Panc1 (cell line): ENCODE data around the gene KCNJ5.

Experiments
- POLR2AphosphoS5 ChIP-seq: IDR thresholded peaks from 2 replicates; pipeline ENCODE4 v1.6.1; 2012; ENCODE audit warnings: mild to moderate bottlenecking, low read depth, low read length, moderate library complexity
- TCF7L2 ChIP-seq: IDR thresholded peaks from 2 replicates; pipeline ENCODE4 v1.6.1; 2011; ENCODE audit warnings: mild to moderate bottlenecking, low read depth, low read length, inconsistent platforms
- TF ChIP-seq, protein P1 (sequence below): fragments of 450-650 bp; IDR thresholded peaks from 2 replicates; pipeline ENCODE4 v1.5.1; 2017; ENCODE audit warnings: mild to moderate bottlenecking
- TF ChIP-seq, protein P2 (sequence below), 2 experiments: IDR thresholded peaks; 2 replicates each; pipeline ENCODE4 v1.6.1; 2011 to 2012; ENCODE audit warnings: low read depth in 2 of 2, control low read depth in 1 of 2, low read length in 1 of 2, mild to moderate bottlenecking in 1 of 2, moderate library complexity in 1 of 2; ENCODE audit not compliant: insufficient read depth in 1 of 2

DNA sequence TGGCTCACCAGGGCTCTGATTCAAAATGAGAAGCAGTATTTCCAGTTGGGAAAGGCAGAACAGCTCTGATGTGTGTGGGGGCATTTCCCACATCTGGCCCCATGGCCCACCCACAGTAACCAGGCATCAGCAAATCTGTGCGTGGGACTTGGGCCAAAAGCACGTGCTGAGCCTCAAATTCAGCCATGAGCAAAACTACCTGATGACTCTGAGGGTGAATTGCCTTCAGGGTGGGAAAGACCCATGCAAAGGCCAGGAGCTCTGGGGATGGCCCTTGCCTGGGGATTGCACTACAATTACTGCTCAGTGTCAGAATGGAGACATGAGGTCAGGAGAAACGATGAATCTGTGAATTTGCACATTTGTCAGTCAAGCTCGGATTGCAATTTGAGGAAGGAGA lies 30.6 kb downstream of the KCNJ5 start:
- TF ChIP-seq POLR2AphosphoS5: no peak
- TF ChIP-seq, protein P1, sequence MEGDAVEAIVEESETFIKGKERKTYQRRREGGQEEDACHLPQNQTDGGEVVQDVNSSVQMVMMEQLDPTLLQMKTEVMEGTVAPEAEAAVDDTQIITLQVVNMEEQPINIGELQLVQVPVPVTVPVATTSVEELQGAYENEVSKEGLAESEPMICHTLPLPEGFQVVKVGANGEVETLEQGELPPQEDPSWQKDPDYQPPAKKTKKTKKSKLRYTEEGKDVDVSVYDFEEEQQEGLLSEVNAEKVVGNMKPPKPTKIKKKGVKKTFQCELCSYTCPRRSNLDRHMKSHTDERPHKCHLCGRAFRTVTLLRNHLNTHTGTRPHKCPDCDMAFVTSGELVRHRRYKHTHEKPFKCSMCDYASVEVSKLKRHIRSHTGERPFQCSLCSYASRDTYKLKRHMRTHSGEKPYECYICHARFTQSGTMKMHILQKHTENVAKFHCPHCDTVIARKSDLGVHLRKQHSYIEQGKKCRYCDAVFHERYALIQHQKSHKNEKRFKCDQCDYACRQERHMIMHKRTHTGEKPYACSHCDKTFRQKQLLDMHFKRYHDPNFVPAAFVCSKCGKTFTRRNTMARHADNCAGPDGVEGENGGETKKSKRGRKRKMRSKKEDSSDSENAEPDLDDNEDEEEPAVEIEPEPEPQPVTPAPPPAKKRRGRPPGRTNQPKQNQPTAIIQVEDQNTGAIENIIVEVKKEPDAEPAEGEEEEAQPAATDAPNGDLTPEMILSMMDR: no peak
- TF ChIP-seq, protein P2, sequence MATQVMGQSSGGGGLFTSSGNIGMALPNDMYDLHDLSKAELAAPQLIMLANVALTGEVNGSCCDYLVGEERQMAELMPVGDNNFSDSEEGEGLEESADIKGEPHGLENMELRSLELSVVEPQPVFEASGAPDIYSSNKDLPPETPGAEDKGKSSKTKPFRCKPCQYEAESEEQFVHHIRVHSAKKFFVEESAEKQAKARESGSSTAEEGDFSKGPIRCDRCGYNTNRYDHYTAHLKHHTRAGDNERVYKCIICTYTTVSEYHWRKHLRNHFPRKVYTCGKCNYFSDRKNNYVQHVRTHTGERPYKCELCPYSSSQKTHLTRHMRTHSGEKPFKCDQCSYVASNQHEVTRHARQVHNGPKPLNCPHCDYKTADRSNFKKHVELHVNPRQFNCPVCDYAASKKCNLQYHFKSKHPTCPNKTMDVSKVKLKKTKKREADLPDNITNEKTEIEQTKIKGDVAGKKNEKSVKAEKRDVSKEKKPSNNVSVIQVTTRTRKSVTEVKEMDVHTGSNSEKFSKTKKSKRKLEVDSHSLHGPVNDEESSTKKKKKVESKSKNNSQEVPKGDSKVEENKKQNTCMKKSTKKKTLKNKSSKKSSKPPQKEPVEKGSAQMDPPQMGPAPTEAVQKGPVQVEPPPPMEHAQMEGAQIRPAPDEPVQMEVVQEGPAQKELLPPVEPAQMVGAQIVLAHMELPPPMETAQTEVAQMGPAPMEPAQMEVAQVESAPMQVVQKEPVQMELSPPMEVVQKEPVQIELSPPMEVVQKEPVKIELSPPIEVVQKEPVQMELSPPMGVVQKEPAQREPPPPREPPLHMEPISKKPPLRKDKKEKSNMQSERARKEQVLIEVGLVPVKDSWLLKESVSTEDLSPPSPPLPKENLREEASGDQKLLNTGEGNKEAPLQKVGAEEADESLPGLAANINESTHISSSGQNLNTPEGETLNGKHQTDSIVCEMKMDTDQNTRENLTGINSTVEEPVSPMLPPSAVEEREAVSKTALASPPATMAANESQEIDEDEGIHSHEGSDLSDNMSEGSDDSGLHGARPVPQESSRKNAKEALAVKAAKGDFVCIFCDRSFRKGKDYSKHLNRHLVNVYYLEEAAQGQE (IDR thresholded peaks at IDR 0.05; ENCODE audit: insufficient read depth in 1 of 2, low read depth in 2 of 2, low read length in 1 of 2): no peak
- no peak for TF ChIP-seq TCF7L2
